Astrocyte (in vitro differentiated cells and primary cell): ENCODE results near the gene CEP97. TPM values are rescaled to one million over a fixed set of nuclear protein-coding genes. Genes with fewer than 3 reads are reported as not detected.
"Not testable (repeated sequence)": the region's sequence is repeated elsewhere in the genome, so short reads cannot be mapped to it uniquely, and the experiment has no call there.

ENCODE experiments used
- DNase-seq: peaks from one replicate; pipeline ENCODE4 v3.0.0-alpha.2; 2010; ENCODE audit warnings: low read depth
- FAIRE-seq: peaks from 2 replicates; lab custom pipeline; 2011; peaks lifted over from hg19 to GRCh38; lab: Jason Lieb, UNC
- H2AFZ ChIP-seq: 2 replicates; pipeline ENCODE4 v1.6.0; 2012; ENCODE audit warnings: low read depth, low read length, inconsistent platforms
- H3K27ac ChIP-seq: 2 replicates; pipeline ENCODE4 v1.5.1; 2011; ENCODE audit warnings: low read depth, low read length, inconsistent platforms
- H3K27me3 ChIP-seq: 2 replicates; pipeline ENCODE4 v1.6.0; 2011; ENCODE audit warnings: low read length, inconsistent platforms; ENCODE audit not compliant: insufficient read depth
- H3K36me3 ChIP-seq: 2 replicates; pipeline ENCODE4 v1.5.1; 2011; ENCODE audit warnings: low read length, inconsistent platforms; ENCODE audit not compliant: insufficient read depth
- H3K4me1 ChIP-seq: 2 replicates; pipeline ENCODE4 v1.5.1; 2011; ENCODE audit warnings: low read length, inconsistent platforms; ENCODE audit not compliant: insufficient read depth
- H3K4me2 ChIP-seq: 2 replicates; pipeline ENCODE4 v1.6.0; 2012; ENCODE audit warnings: low read length, inconsistent platforms
- H3K4me3 ChIP-seq: 2 replicates; pipeline ENCODE4 v1.5.1; 2011; ENCODE audit warnings: low read depth, mild to moderate bottlenecking, low read length, inconsistent platforms; ENCODE audit not compliant: insufficient read depth
- H3K79me2 ChIP-seq: 2 replicates; pipeline ENCODE4 v1.6.0; 2012; ENCODE audit warnings: mild to moderate bottlenecking, low read length, inconsistent platforms; ENCODE audit not compliant: insufficient read depth
- H3K9ac ChIP-seq: 2 replicates; pipeline ENCODE4 v1.6.0; 2012; ENCODE audit warnings: mild to moderate bottlenecking, low read length, inconsistent platforms
- H3K9me3 ChIP-seq: 2 replicates; pipeline ENCODE4 v1.5.1; 2012; ENCODE audit warnings: low read depth, mild to moderate bottlenecking, low read length, inconsistent platforms; ENCODE audit not compliant: insufficient read depth
- H4K20me1 ChIP-seq: 2 replicates; pipeline ENCODE4 v1.6.0; 2012; ENCODE audit warnings: low read length, inconsistent platforms; ENCODE audit not compliant: insufficient read depth
- H3K27ac Mint-ChIP-seq: one replicate; pipeline ENCODE4 v1.8.0; 2021; ENCODE audit warnings: mild to moderate bottlenecking, mixed read lengths; ENCODE audit not compliant: unreplicated experiment
- H3K27me3 Mint-ChIP-seq: one replicate; pipeline ENCODE4 v1.8.0; 2021; ENCODE audit warnings: low read depth, mixed read lengths; ENCODE audit not compliant: unreplicated experiment
- H3K36me3 Mint-ChIP-seq: one replicate; pipeline ENCODE4 v1.8.0; 2021; ENCODE audit warnings: low read depth, mixed read lengths; ENCODE audit not compliant: unreplicated experiment
- H3K4me1 Mint-ChIP-seq: one replicate; pipeline ENCODE4 v1.8.0; 2021; ENCODE audit warnings: low read depth, mixed read lengths; ENCODE audit not compliant: unreplicated experiment
- H3K4me3 Mint-ChIP-seq: one replicate; pipeline ENCODE4 v1.8.0; 2021; ENCODE audit warnings: mild to moderate bottlenecking, moderate library complexity, mixed read lengths; ENCODE audit not compliant: unreplicated experiment
- H3K9me3 Mint-ChIP-seq: one replicate; pipeline ENCODE4 v1.8.0; 2021; ENCODE audit warnings: mild to moderate bottlenecking, mixed read lengths; ENCODE audit not compliant: unreplicated experiment
- CTCF ChIP-seq: IDR thresholded peaks from 2 replicates; pipeline ENCODE4 v1.5.1; 2011; ENCODE audit warnings: low read depth, mild to moderate bottlenecking, inconsistent platforms, low read length, moderate library complexity; ENCODE audit not compliant: insufficient read depth
- EZH2 ChIP-seq: IDR thresholded peaks from 2 replicates; pipeline ENCODE4 v1.6.1; 2012; ENCODE audit warnings: mild to moderate bottlenecking, low read length, inconsistent platforms; ENCODE audit not compliant: insufficient read depth
- total RNA-seq: library from RNA; stranded (reverse); gene quantifications from 2 replicates; pipeline ENCODE4 v1.2.1, GENCODE V29; 2021

CEP97 gene
- total RNA-seq, 1 donor from 2014 or later = 11.5 TPM

DNA sequence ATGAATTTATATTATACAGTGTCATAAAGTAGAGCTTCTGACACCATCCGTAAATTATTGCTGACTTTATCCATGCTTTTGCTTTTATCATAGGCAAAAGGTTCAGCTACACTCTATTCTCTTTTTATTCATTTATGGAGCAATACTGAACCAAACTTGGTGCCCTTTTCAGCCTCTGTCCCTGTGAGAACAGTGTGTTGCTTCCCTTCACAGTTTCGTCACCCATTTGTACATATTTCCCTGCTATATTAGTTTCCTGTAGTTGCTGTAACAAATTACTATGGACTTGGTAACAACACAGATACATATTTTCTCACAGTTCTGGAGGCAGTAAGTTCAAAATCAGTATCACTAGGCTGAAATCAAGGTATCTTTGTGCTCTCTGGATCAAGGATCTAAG lies 35.1 kb upstream of the CEP97 start:
- H3K36me3 Mint-ChIP-seq = peaks cover 9% of the 10 kb centered on the region
- peaks cover 23% of the 10 kb centered on the region for H3K79me2 ChIP-seq
- TF ChIP-seq CTCF = no peak
- TF ChIP-seq EZH2 = no peak
- H3K27ac Mint-ChIP-seq = no peak overlapping the region
- no peak overlapping the region for H3K9ac ChIP-seq
- H3K27me3 ChIP-seq = no peaks in the 10 kb centered on the region
- H3K4me1 ChIP-seq = peaks cover 12% of the 10 kb centered on the region
- H3K4me1 Mint-ChIP-seq = peaks cover 16% of the 10 kb centered on the region
- no peak overlapping the region for H3K27ac ChIP-seq
- no peaks in the 10 kb centered on the region for H3K9me3 Mint-ChIP-seq
- no peaks in the 10 kb centered on the region for H3K27me3 Mint-ChIP-seq
- H3K4me3 ChIP-seq = no peak overlapping the region
- H4K20me1 ChIP-seq = peaks cover 20% of the 10 kb centered on the region
- H3K4me3 Mint-ChIP-seq = no peak overlapping the region
- peaks cover 7% of the 10 kb centered on the region for H3K36me3 ChIP-seq
- no peak overlapping the region for H3K4me2 ChIP-seq
- FAIRE-seq (no peak), DNase-seq (no peak)
- H3K9me3 ChIP-seq = no peaks in the 10 kb centered on the region
- H2AFZ ChIP-seq = no peak overlapping the region

- no peak for FAIRE-seq
- no peak overlapping the region for H3K4me2 ChIP-seq
Observed at GRCh38 chr3:101690972-101691371, 33.4 kb upstream of the CEP97 start.

DNA sequence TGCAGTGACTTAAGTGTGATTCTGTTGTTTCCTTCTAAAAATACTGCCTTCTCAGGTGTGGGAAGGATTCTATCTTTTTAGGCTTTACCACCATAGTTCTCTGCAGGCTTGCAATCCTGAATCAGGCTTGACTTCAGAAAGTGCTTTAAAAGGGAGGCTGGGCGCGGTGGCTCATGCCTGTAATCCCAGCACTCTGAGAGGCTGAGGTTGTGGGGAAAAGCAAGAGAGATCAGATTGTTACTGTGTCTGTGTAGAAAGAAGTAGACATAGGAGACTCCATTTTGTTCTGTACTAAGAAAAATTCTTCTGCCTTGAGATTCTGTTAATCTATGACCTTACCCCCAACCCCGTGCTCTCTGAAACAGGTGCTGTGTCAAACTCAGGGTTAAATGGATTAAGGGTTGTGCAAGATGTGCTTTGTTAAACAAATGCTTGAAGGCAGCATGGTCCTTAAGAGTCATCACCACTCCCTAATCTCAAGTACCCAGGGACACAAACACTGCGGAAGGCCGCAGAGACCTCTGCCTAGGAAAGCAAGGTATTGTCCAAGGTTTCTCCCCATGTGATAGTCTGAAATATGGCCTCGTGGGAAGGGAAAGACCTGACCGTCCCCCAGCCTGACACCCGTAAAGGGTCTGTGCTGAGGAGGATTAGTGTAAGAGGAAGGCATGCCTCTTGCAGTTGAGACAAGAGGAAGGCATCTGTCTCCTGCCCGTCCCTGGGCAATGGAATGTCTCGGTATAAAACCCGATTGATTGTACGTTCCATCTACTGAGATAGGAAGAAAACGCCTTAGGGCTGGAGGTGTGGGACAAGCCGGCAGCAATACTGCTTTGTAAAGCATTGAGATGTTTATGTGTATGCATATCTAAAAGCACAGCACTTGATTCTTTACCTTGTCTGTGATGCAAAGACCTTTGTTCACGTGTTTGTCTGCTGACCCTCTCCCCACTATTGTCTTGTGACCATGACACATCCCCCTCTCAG lies 32.4 kb upstream of the CEP97 start:
- not testable (repeated sequence) for H4K20me1 ChIP-seq, H3K79me2 ChIP-seq, H3K9ac ChIP-seq, DNase-seq, H3K4me3 ChIP-seq, H3K9me3 Mint-ChIP-seq, H3K36me3 Mint-ChIP-seq, H3K27ac Mint-ChIP-seq, H3K27me3 ChIP-seq, H2AFZ ChIP-seq, H3K4me3 Mint-ChIP-seq, H3K36me3 ChIP-seq, H3K27me3 Mint-ChIP-seq, H3K4me1 ChIP-seq, H3K4me2 ChIP-seq, H3K27ac ChIP-seq, H3K9me3 ChIP-seq, FAIRE-seq
- peaks cover 15% of the 10 kb centered on the region for H3K4me1 Mint-ChIP-seq

More at GRCh38 chr3:101690972-101691371, 33.4 kb upstream of the CEP97 start:
- no peak for TF ChIP-seq CTCF
- TF ChIP-seq EZH2 = no peak
- H3K4me3 Mint-ChIP-seq = no peak overlapping the region
- no peaks in the 10 kb centered on the region for H3K36me3 ChIP-seq
- peaks cover 3% of the 10 kb centered on the region for H4K20me1 ChIP-seq
- no peak overlapping the region for H3K27ac ChIP-seq
- DNase-seq = no peak
- no peaks in the 10 kb centered on the region for H3K36me3 Mint-ChIP-seq
- H3K9ac ChIP-seq = no peak overlapping the region
- H3K9me3 ChIP-seq = no peaks in the 10 kb centered on the region
- no peak overlapping the region for H3K4me3 ChIP-seq
- H2AFZ ChIP-seq = no peak overlapping the region
- H3K27me3 ChIP-seq = no peaks in the 10 kb centered on the region
- H3K79me2 ChIP-seq = peaks cover 6% of the 10 kb centered on the region
- no peaks in the 10 kb centered on the region for H3K9me3 Mint-ChIP-seq
- H3K27me3 Mint-ChIP-seq = no peaks in the 10 kb centered on the region
- H3K4me1 Mint-ChIP-seq = peaks cover 15% of the 10 kb centered on the region
- H3K27ac Mint-ChIP-seq = no peak overlapping the region
- H3K4me1 ChIP-seq = peaks cover 5% of the 10 kb centered on the region
